ENCODE results near the gene MUS81.

GRCh38 chr11:65814131-65814985 is 45.9 kb upstream of the MUS81 start:
- TF ChIP-seq POLR2AphosphoS5 (IDR thresholded peaks at IDR 0.05; ENCODE audit: low read depth, low read length) (no peak), POLR2A (IDR thresholded peaks at IDR 0.05; ENCODE audit: low read depth, low read length) (no peak)
